Measurements from ENCODE around the gene SLC66A2. TPM values are rescaled to one million over a fixed set of nuclear protein-coding genes. Genes with fewer than 3 reads are reported as not detected.

The SLC66A2 gene
- total RNA-seq, 4 donors from 2014 or later = 41.4 to 310 (median 78.5) TPM

- no peak for TF ChIP-seq CTCF (IDR thresholded peaks at IDR 0.05; ENCODE audit: low read depth)
Measured at GRCh38 chr18:79919089-79919488, 32.4 kb downstream of the SLC66A2 start.

GRCh38 chr18:79918615-79919011 is 32.8 kb downstream of the SLC66A2 start:
- TF ChIP-seq CTCF (IDR thresholded peaks at IDR 0.05; ENCODE audit: low read depth) = no peak

- no peak for TF ChIP-seq CTCF (IDR thresholded peaks at IDR 0.05; ENCODE audit: low read depth)
Measured at GRCh38 chr18:79917853-79918614, 33.4 kb downstream of the SLC66A2 start.

- no peak for TF ChIP-seq CTCF (IDR thresholded peaks at IDR 0.05; ENCODE audit: low read depth)
Measured at GRCh38 chr18:79917169-79917852, 34.1 kb downstream of the SLC66A2 start.

GRCh38 chr18:79916546-79917168 is 34.8 kb downstream of the SLC66A2 start:
- no peak for TF ChIP-seq CTCF (IDR thresholded peaks at IDR 0.05; ENCODE audit: low read depth)

- TF ChIP-seq CTCF (IDR thresholded peaks at IDR 0.05; ENCODE audit: low read depth) = no peak
Measured at GRCh38 chr18:79916128-79916494, 35.3 kb downstream of the SLC66A2 start.
